NCI-H146 treated with DMSO at 0.1 percent for 48 hours (cell line): ENCODE measurements around the gene SCAP.

Source experiments
- DNase-seq: peaks from one replicate; lab custom pipeline; 2025; ENCODE audit not compliant: unreplicated experiment; lab: John Stamatoyannopoulos, UW

The SCAP gene

DNA sequence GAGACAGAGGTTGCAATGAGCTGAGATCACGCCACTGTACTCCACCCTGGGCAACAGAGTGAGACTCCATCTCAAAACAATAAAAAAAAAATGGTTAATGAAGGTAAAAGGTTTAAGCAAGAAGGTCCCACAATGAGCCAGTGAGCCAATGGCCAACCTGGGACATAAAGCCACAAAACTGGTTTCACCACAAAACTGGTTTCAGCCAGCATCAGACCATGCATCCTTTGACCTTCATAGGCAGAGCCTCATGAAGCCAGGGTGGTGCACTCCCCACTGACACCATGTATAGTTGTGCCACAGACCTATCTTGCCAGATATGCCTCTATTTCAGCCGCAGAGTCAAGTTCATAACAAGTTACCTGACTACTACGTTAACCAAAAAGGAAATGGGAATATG, 41.9 kb downstream of the SCAP start:
- DNase-seq, result no peak

DNA sequence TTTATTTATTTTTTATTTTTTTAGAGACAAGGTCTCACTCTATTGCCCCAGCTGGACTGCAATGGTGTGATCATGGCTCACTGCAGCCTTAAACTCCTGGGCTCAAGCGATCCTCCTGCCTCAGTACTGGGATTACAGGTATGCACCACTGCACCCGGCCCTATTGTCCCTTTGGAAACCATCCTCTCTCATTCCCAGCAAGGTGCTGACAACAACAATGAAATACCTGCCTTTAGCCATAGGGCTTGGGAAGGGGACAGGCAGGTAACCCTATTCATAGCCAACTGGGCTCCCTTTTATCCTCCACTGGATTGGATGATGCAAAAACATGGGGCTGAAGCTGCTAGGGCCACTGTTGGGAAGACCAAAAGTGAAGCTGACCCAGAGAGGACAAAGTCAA, 43.1 kb downstream of the SCAP start:
- DNase-seq, result no peak

DNA sequence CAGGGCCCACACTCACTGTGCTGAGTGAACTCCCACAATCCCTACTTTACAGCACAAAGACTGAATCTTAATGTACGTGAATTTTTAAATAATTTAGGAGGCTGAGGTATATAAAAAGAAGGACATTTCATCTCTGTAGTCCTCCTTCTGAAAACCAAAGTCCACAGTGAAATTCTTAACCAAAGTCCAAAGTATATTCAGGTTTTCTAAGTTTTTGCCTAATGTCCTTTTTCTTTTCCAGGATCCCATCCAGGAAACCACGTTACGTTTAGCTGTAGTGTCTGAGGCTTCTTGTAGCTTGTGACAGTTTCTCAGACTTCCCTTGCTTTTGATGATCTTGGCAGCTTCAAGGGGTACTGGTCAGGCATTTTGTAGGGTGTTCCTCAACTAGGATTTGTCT, 44.5 kb downstream of the SCAP start:
- no peak for DNase-seq

DNA sequence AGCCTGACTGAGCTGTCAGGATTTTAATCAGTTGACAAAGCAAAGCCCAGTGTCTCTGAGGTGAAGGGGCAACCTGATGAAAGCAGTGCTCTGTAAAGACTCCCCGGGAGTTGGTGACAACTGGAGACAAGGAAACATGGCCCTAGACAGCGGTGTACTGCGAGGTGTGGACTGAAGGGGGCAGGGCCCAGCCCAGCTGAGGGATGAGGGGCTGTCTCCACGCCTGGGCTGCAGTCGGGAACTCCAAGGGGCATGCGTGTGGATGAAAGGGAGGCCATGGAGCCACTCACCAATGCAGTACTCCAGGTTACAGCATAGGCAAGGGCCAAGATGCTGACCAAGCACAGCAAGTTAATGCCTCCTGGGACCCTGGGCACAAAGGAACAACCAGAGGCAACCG, 45.1 kb downstream of the SCAP start:
- no peak for DNase-seq

DNA sequence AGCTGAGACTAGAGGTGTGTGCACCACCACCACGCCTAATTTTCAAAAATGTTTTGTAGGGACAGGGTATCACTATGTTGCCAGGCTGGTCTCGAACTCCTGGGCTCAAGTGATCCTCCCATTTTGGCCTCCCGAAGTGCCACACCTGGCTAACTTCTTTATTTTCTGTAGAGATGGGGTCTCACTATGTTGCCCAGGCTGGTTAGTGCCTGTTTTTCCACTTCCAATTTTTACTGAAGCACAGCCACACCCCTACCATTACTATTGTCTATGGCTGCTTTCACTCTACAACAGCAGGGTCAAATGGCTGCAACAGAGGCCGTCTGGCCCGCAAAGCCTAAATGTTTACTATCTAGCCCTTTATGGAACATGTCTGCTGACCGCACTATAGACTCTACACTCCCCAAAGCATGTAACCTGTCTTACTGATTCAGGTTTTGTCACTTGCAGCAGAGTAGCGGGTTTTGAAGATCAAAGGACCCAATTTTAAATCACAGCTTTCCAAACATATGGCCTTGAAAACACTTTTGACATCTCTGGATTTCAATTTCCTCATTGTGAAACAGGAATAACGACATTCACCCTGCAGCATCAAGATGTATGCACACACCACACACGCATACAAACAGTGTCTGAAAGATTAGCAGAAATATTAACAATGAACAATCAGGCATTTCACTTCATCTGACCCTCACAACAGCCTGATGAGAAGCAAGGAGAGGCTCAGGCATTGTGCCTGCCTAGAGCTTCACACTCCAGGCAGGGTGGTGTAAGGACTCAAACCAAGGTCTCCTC, 46.1 kb downstream of the SCAP start:
- DNase-seq, result no peak

DNA sequence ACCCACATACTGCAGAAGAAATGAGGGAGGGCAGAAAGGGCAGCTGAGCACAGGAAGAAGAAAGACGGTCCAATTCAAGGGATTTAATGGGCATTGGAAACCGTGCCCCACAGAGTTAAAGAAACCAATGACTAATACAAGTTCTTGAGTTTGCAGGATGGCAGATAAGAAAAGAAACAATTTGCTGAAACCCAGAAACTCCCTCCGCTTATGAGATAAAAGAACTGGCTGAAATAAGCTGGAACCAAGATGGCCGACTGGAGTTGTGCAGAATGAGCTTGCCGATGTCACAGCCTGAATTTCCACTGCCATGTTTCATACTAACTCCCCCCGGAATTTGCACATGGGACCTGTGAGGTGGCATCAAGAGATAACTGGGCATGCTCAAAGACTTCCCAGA, 47.1 kb downstream of the SCAP start:
- DNase-seq, result no peak

DNA sequence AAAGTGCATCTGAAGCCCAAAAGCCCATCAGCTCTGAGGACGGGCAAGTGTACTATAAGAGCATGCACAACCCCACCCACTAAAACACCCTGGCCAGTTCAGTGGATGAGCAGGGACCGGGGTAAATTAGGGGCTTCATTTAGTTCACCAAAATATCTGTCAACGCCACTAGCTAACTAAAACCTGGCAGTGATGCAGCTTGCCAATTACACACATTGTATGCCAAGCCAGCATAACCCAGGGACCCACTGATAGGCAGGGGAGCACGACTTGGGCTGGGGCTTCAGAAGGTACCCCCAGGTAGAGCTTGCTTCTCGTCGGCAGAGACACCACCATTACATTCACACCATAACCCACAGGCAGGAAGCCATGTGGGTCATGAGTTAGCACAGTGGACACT, 47.9 kb downstream of the SCAP start:
- DNase-seq, result no peak

DNA sequence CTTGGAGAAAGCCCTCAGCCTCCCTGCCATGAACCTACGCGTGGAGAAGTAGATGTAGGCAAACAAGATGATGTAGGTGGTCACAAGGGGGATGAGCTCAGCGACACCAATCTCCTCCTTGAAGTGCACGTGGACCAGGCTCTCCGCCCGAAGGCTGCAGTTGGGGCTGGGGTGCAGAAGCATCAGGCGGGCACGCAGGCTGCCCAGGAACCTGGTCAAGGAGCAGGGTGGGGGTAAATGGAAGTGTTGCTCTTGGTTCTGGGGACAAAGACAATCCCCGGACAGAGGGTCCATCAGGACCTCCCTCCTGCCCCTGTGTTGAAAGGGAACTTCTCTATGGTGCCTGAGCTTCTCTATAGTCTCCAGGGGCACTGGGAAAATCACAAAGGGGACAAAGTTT, 49.8 kb downstream of the SCAP start:
- DNase-seq, result no peak

DNA sequence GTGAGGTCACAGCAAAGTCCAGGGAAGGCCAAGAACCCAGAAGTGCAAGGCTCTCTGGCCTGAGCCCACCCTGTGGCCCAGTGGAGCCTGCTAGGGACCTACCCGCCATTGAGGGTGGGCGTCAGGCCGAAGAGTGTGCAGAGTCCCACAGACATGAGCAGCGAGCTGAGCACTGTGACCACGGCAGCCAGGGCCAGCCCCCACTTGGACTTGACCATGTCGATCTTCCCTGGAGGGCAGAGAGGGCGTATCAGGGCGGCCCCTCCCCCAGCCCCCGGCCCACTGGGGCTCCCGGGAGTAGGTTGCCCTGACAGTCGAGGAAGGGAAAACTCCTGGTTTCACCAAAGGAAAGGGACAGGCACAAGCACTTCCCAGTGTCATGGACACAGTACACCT, 50.4 kb downstream of the SCAP start:
- no peak for DNase-seq

DNA sequence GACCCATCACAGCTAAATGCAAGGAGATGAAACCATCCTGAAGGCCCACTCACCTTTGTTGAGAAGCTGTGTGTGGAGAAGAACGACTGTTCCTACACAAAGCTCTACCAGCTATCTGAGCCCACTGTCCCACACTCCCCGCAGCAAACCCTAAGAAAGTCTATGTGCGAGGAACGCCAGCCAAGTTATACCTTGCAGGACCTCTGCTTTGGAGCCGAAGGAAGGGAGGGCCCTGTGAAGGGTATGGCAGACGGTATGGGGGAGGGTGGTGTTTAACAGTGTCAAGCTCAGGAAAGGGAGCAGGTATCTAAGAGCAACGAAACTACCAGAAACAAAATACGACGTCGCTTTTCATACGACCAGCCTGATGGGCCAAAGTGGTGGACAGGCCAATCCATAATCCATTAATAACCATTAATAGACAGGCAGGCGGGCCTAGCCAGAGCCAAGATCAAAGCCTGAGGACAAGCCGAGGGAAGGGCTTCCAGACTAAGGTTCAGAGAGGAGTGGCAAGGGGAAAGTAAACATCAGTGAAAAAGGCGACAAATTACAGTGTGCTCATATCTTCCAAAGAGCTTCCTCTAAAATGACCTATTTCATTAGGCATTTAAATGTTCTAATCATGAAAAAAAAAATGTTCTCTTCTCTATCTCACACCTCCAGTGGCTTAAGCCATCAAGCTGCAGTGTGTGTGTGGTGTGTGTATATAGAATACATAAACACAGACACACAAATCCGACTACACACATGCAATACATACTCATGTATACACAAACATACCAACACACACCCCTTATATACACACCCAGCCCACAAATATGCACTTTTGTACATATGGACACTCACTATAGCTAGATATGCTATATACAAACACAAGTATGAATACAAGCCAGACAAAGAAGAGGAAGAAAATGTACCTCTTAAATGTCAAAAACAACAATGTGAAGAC, 51.0 kb downstream of the SCAP start:
- no peak for DNase-seq

DNA sequence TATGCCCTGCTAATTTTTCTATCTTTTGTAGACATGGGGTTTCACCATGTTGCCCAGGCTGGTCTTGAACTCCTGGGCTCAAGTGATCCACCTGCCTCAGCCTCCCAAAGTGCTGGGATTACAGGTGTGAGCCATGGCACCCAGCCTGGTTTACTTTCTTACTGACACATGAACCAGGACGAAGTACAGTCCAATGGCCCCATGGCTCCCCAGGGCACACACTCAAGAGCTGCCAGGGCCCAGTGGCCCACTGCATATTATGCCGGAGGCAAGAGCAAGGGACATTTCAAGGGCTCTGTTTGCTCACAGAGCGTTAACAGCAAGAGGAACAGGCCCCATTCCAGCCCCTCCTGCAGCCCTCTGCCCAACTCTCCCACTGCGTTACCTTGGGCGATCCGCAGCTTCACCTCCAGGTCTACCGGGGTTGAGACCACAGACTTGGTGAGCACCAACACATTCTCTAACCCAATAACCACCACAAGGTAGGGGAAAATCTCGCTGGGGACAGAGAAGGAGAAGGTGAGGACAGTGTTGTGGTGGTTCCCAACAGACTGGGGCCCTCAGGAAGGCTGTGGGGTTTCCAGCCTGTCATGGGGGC, 52.1 kb downstream of the SCAP start:
- DNase-seq, result no peak

DNA sequence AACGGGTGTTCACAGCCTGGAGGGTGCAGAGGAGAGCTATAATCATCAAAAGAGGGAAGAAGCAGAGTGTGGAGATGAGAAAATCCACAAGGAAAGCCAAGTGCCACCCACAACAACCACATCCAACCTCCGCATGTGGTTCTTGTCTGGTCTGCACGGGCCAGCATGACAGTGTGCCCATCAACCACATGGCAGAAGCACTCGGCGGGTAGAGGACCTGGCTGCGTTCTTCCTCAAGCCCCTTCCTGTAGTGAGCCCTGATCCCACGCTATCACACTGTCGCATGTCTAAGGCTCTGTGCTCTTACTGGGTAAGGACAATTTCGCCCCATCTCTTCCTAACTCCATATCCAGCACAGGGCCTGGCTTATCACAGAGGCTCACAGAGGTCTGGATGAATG, 53.0 kb downstream of the SCAP start:
- no peak for DNase-seq

DNA sequence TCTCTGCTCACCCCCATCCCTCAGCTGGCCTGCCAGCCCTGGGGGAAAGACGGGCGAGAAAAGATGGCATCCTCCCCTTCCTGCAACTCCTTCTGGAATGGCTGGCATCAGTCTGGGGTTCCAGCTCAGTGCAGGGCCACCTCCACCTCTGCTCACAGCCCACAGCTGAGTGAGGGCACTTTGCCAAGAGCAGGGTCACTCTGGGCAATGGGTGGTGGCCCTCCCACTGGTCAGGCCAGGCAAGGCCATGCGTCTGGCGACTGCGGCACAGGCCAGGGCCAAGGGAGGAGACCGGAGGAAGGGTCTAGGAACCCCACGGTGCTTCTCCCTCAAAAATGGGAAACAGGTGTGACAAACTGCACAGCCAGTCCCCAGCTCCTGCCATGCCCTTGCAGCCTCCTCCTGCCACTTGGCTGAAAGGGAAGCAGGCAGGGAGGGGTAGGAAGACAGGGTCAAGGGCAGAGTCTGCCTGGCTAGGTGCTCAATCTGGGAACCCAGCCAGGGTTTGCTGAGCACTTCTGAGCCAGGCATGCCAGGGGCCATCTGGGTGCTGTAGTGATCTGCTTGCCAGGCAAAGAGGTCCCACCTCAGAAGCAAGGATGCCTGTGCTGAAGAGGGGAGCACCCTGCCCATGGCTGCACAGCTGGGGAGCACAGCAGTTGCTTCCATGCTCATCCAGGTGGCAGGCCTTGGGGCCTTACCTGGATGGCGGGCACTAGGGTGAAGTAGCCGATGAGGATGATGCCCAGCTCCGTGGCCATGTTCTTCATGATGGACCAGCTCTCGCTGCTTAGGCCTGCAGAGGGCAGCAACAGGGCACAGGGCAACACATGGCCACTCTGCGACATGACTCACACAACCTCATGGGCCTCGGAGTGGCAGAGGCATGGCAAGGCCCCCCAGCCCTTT, 53.7 kb downstream of the SCAP start:
- no peak for DNase-seq

DNA sequence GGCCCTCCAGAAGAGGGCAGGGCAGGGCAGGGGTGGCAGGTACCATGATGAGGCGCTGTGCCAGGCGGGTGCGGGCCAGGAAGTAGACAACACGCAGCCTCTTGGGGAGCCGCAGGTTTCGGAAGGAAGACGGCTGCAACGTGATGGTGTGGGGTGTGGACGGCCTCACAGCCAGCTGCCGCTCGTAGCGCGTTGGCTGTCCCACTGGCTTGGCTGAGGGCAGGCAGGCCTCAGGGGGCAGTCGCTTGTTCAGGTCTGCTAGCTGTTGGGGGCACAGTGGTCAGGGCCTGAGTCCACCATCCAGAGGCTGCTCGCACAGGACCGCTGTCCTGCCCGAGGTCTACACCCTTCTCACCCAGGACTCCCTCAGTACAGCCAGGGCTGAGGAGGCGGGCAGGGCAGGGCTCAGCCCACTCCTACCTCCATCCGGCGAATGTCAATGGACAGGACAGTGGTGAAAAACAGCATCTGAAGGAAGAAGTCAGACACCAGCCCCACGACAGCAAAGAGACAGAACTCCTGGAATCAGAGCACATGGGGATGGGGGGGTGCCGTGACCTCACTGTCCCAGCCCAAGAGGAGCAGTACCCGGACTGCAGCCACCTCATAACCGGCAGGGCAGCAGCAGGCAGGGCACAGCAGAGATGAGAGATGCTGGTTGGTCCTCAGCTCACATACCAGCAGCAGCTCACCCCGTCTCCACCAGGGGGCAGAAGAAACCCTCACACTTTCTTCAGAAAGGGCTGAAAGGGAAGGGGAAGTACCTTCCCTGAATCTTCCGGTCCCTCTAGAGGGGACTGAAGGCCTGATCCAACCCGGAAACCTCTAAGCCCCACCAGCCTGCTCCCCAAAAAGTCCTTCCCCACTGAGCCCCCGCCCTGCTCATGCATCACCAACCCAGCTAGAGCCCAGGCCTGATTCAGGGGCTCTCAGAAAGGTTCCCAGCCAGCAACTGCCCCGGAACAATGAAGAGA, 54.9 kb downstream of the SCAP start:
- peak; percentile 12 for DNase-seq

DNA sequence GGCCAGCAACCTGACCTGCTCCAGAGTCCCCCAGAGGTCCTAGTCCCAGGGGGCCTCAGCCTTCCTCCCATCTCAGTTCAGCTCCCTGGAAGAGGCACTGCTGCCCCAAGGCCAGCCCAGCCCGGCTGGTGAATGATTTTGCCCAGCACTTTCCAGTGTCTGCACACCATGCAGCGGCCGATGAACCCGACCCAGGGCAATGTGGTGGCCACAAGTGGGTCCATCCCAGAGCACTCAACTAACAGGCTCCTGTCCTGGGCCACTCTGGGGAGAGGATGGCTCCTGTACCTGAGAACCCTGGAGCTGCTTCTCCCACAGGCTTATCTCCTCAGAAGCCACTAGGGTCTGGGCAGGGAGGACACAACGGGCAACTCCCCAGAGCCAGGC, 55.7 kb downstream of the SCAP start:
- DNase-seq, result no peak

DNA sequence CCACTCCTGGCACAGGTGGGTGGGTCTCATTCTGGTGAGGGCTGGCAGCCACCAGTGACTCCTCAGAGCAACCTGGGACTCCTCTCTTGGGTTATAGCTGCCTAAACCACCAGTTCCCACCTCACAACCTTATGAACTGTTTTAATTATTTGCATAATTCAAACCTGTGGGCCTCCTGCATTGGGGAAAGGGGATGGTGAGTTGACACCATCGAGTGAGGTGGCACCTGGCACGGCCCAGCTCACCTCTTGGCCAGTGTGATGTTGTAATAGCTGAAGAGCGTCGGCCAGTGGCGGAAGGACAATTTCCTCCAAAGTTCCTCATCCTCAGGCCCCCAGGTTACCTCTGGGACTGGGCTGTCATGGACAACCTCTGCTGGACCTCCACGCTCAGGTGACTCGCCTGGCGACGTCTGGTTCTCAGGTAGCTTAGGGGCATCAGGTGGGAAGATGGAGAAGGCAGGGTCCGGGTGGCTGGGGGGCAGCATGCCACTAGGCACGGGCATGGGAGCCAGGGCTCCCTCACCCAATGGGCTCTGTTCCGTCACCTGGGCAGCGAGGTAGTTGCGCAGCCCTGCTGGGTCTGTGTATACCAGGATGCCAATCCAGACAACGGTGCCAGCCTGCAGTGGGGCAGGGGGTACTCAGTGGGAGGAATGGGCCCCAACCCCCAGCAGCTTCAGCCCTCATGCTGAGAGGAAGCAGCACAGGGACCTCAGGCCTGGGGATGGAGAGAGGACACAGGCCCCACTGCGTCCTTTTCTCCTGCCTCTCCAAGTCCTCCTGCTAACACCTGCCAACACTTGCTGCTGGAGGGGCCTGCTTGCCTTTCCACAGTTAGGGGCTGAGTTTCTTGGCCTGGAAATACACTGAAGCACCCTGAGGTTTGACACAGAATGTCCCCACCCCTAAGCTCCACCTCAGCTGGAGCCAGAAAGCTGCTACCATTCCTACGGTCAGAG, 56.4 kb downstream of the SCAP start:
- no peak for DNase-seq

DNA sequence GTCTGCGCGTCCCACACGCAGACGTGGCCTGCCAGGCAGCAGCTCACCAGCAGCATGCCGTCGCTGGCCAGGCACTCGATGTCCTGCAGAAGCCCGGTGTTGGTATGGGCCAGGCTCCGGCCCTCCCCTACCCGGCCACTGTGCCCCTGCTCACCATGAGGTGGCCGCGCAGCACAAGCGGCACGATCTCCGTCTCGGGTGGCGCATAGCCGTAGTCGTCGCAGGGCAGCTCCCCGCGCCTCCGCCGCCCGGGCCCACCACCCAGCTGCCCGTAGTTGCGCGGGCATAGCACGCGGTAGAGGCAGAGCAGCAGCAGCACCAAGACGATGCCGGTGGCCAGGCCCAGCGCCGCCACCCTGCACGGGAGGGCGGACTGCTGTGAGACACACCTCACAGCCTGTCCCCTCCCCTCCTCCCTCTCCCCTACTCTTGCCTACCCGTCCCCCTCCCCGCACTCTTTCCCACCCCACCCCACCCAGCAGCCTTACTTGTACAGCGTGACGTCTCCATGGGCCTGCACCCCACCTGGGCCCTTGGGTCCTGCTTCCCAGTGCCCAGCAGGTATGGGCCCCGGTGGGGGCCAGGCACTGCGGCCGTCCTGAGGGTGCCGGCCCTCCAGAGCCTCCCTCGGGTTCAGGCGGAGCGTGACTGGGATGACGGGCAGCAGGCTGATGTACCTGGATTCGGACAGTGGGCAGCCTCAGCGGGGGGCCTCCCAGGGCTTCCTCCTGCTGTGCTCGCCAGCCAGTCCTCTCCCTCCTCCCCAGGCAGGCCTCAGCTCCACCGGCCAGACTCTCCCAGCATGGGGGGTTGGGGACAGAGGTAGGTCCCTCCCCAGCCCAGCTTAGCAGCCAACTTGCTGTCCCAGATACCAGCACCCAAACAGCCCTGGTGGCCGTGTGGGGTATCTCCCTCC, 57.3 kb downstream of the SCAP start:
- no peak for DNase-seq

DNA sequence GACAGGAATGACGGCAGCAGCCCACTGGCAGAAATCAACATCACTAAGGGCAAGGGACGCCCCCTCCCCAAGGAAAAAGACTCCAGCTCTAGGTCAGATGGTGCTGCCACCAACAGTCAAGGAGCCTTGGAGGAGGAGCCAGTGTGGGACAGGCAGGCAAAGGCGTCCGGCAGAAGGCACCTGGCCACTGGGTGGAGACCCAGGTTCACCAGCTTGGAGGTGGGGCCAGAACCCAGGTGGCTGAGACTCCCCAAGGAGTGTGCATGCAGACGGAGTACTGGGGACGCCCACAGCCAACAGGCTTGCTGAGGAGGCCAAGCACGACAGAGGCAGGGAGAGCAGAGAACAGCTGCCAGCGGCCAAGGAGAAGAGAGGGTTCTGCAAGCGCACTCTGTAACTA, 59.7 kb downstream of the SCAP start:
- DNase-seq, result no peak
